GM19438 (cell line): Measurements from ENCODE around the gene LRIT3.
"Not testable (repeated sequence)": the region's sequence is repeated elsewhere in the genome, so short reads cannot be mapped to it uniquely, and the experiment has no call there.

Experiments
- ATAC-seq: cut with Tn5 transposase; IDR thresholded peaks from one replicate; pipeline ENCODE4 v1.9.1; 2021; ENCODE audit warnings: low read depth; ENCODE audit not compliant: unreplicated experiment

Gene LRIT3

DNA sequence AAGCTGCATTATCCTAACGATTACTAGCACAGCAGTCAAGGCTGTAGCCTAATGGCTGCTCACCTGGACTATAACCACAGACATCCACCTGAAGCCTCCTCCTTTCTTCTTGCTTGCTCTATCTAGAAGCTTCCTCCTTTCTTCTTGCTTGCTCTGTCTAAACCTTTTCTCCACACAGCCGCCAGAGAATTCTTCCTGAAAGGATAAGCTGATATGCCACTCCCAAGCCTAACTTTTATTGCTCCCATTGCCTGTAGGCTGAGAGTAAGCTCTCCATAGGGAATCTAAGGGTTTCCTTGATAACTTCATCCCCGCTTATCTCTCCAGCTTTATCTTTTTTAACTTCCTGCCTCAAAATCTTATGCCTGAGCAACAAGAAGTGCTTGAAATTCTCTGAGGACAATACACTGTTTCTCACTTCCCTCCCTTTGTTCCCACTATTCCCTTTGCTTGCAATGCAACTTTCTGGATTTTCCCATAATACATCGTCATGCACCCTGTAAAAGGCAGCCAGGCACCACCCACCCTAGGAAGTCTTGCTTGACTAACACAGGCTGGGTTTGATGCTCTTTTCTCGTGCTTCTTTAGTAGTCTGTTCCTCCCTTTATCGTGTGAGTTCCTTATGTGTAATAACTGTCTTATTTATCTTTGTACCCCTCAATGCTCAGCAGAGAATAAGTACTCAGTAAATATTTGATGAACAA is 1.4 kb upstream of the LRIT3 start:
- ATAC-seq: no peak

DNA sequence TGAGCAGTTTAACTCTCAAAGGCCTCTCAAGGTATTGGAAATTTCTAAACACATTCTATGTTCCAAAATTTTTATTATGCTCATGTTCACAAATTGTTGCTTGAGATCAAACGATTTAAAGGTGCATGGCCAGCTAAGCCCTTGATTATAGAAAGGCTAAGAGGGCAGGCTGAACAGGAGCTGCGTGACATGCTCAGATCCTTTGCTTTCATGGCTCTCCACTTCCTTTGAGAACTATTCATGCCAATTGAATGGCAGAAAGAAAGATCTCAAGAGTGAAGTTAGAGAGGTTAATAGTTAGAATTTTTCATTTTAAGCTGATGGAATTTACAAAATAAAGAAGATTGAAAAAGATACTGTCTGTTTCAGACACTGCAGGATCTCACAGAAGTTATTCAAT is 594 bp downstream of the LRIT3 start:
- ATAC-seq: no peak

DNA sequence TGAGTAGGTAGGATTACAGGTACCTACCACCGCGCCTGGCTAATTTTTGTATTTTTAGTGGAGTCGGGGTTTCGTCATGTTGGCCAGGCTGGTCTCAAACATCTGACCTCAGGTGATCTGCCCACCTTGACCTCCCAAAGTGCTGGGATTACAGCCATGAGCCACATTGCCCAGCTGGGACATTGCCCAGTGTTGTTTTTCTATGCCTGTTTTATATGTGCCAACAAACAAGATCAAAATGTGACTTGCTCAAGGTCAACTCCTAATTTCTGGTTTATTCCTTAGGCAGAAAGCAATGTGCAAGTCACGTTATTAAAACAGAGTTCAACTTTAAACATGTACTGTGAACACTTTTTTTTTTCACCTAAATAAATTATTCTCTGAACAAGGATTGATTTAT is 2.7 kb downstream of the LRIT3 start:
- no peak for ATAC-seq

DNA sequence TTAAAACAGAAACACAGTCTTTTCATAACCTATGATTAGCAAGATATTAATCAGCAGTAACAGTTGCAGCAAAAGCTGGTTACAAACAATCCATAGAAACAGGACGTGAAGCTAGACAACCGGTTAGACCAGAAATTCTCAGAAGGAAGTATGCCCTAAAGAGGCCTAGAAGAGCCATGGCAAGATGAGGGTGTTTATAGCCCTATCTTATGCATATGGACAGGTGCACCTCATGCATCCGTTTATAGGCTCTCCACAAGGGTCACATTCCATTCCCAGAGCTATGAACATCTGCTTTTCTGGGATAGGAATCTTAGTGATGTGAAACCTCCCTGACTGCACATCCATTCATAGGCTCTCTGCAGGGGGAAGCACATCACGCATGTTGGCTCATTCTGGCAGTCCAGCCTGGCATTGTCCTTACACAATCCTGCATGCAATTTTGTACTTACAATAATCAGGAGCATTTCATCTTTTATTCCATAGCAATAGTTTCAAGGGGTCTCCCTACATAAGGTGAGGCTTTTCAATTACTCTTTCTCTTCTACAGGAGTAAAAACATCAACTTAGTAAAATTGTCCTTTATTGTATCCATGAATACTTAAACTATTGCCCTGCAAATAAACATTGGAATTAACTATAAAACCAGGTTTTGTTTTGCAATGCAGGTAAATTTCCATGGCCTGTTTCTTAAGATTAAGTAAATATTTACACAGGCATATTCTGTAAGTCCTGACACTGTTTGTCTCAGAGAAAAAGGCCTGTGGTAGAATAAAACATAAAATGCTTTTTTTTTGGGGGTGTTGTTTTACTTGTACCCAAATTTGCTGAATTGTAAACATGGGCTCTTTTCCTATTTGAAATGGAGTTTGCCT is 11.8 kb downstream of the LRIT3 start:
- ATAC-seq: not testable (repeated sequence)

DNA sequence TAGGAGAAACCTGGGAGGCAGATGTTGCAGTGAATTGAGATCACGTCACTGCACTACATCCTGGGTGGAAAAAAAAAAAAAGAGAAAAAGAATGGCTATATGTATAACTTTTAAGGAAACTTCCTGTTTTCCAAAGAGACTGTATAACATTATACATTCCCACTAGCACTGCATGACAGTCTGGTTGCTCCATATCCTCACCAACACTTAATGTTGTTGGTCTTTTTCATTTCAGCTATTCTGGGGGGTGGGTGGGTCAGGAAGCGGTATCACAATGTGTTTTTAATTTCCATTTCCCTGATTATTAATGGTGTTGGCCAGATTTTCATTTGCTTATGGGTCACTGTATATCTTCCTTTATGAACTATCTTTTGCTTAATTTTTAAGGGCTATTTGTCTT is 13.4 kb downstream of the LRIT3 start:
- no peak for ATAC-seq

DNA sequence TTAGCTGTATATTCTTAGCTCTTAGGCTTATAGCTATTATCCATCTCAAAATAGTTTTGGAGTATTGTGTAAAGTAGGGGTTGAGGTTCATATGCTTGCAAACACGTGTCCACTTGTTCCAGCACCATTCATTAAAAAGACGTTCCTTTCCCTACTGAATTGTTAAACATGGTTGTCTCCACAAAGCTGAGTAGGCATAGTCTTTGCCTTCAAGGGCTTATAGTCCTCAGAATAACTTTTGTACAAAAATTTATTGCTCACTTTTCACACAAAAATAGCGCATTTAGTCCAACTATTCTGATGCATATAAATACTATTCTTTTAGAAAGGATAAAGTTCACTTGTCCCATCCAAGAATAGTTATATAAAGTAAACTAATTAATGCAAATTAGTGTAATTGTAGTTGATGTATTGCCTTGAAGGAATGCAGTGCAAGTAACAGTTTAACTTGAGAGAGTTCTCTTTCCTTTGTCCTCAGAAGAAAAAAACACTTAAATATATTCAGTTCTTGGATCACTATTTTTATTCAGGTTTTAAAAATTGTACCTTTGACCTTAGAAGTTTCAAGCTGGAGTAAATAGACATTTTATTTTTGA is 14.1 kb downstream of the LRIT3 start:
- ATAC-seq: no peak

DNA sequence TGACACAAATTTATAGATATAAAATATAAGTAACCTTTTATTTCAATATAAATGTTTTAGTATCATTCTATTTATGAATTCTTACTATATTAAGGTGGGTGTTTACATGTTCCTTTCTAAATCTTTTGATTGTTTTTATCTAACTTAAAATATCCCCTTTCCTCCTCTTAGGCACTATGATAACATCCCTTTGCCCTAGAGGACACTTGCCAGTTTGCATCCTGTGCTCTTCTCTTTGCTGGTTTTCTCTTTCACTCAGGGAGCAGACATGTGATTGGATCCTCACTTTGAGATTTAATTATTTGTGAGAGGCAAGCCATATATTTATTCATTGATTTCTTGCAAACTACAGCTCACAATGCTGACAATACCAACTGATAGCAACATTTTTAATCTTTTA is 16.2 kb downstream of the LRIT3 start:
- ATAC-seq: no peak

DNA sequence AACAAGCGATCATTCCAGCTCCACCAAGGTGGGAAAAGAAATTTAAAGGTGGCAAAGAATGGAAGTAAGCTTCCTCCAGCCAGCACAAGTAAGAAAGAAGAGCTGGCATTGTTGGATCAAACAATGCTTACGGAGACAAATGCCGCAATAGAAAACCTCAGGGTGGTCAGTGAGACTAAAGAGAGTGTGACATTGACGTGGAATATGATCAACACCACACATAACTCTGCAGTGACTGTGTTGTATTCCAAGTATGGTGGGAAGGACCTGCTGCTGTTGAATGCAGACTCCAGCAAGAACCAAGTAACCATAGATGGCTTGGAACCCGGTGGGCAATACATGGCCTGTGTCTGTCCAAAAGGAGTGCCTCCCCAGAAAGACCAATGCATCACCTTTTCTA is 22.2 kb downstream of the LRIT3 start:
- no peak for ATAC-seq

DNA sequence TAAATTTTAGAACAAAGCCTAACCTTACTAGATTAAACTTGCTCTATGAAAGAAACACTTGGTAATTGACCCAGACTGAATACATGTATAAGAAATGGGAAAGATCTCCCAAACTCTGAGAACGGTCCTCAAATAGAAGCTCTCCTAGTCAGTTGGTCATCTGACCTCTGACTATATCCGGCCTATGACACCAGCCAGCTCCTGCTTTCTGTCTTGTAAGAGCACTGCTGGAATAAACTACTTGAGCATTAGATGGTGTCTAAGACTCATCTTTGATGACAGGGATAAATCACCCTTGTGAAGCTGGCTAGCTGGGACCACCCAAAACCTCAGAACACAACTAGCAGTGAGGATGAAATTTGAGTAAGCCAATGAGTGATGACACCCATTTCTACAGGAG is 24.2 kb downstream of the LRIT3 start:
- ATAC-seq: no peak

DNA sequence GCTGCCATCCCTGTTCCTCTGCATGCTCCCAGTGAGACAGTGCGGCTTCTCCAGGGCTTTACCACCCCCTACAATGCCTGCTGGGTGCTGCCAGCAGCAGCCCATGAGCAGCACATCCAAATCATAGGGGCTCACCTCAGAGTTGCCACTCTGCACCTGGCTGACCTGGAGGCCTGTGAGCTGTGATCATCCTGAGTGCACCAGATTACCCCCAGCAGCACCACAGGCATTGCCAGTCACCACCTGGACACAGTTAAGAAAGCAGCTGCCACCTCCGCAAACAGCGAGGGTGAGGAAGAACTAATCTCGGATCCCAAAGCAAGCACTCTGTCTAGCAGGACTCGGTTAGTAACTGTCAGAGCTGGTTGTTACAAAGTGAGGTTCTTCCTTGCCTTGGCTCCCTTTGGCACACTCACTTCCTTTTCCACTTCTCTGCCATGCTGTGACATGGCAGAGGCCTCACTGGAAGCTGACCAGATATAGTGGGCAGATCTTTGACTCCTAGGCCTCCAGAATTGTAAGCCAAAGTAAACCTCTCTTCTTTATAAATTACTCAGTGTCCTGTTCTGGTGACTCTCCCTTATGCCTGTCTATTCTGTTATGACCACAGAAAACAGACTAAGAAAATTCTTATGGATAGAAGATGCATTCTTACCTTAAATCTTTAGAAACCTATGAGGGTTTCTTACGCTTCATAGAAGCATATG is 25.2 kb downstream of the LRIT3 start:
- ATAC-seq: no peak

DNA sequence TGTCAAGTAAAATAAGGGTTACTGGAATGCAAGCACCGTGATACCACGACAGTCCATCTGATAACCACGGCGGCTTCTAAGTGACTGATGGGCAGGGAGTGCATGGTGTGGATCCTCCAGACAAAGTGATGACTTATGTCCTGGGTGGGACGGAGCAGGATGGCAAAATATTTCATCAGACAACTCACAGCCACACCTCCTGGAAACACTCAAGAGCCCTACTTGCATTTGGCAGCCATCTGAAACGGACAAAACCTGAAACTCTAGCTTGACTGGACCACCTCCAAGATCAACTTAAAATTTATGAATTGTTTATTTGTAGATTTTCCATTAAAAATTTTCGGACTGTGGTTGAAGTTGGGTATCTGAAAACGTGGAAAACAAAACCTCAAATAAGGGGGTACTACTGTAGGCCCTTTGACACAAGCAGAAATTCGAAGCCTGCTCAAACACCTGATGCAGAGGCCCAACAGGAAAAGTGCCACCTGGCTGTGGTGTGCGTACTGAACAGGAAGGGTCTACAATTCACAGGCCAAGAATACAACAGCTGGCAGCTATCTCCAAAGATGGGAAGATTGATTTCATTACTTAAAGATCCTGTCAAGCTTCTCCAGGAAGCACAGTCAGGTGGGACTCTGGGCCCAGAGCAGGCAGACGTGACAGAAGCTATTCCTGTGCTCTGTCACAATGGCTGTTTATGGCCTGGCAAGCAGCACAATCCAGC is 26.0 kb downstream of the LRIT3 start:
- no peak for ATAC-seq

DNA sequence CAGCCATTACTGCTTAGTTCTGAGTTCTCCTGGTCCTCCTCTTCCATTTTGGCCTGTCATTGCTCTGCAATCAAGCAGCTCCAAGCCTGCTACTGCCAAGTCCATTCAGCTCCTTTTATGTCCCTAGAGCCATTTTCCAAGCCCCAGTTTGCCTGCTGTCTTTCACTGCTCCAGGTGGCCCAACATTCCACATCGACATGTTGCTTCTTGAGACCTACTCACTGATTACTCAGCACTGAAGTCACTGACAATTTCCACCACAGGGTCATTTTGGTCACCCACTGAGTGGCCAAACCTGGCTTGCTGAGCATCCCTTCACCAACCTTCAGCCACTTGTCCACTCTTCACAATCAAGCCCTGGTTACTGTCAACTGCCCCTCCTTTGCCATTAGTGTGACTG is 27.2 kb downstream of the LRIT3 start:
- ATAC-seq: no peak

DNA sequence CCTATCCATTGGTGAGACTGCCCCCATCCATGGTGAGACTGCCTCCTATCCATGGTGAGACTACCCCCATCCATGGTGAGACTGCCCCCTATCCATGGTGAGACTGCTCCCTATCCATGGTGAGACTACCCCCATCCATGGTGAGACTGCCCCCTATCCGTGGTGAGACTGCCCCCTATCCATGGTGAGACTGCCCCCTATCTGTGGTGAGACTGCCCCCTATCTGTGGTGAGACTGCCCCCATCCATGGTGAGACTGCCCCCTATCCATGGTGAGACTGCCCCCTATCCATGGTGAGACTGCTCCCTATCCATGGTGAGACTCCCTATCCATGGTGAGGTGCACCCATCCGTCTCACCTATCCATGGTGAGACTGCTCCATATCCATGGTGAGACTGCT is 27.6 kb downstream of the LRIT3 start:
- not testable (repeated sequence) for ATAC-seq

DNA sequence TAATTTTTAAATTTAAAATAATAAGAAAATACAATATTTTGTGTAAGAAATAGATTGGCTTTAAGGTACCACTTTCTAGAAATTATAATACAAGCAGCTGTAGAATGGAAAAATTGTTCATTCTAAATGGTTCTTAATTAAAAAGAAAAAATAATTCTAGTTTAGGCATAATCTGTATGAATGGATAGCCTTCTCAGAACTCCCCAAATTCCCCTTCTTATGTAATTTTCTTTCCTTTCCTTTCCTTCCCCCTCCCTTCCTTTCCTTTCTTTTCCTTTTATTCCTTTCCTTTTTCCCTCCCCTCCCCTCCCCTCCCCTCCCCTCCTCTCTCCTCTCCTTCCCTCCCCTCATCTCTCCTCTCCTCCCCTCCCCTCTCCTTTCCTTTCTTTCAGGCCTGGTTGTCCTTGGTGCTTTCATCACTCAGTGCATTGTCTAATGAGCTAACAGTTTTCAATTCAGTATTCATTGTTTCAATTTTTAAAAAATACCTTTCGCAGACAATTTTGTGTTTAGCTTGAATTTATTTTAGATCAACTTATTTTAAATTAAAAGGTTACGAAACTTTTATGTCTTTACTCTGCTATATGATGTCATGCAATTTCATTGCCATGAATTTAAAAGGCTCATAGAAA is 28.8 kb downstream of the LRIT3 start:
- ATAC-seq: no peak

DNA sequence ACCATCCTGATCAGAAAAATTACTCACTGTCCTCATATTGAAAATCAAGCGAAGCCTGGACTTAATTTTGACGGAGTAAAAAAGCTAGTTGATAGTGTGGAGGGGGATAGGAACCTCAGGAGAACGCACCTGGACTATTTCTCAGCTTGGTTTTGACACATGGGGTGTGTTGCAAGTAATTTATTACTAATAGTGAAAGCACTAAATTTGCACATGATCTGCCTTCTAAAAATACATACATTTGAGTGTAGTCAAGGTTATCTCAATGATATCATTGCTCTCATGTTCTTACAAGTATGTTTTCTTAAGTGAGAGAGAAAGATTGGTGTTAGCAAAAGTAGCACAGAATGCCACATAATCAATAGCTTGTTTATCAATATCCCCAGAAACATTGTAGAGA is 29.5 kb downstream of the LRIT3 start:
- ATAC-seq: peak; percentile 78

DNA sequence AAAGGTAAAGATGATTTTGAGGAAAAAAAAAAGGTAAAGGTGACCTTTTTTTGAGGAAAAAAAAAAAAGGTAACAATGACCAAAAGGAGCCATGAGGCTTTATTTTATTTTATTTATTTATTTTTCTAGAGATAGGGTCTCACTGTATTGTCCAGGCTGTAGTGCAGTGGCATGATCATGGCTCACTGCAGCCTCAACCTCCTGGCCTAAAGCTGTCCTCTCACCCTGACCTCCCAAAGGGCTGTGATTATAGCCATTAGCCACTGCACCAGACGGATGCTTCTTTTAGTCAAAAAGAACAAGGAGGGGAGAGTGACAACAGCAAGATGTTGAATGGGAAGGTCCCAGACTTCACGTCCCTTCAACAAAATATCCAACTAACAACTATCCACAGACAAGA is 30.4 kb downstream of the LRIT3 start:
- ATAC-seq: no peak

DNA sequence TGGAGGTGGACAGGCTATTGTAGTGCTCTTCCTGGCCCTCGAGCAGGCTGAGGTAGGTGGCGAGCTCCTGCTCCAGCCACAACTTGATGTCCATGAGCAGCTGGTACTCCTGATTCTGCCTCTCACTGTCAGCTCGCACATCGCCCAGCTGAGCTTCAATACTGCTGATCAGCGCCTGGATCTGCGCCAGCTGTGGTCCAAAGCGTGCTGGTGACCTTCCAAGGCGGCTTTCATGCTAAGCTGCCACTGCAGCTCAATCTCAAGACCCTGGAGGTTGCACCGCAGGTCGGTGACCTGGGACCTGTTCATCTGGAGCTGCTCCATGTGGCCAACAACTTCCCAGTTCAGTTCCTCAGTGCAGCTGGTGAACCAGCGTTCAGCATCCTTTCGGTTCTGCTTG is 31.2 kb downstream of the LRIT3 start:
- no peak for ATAC-seq

DNA sequence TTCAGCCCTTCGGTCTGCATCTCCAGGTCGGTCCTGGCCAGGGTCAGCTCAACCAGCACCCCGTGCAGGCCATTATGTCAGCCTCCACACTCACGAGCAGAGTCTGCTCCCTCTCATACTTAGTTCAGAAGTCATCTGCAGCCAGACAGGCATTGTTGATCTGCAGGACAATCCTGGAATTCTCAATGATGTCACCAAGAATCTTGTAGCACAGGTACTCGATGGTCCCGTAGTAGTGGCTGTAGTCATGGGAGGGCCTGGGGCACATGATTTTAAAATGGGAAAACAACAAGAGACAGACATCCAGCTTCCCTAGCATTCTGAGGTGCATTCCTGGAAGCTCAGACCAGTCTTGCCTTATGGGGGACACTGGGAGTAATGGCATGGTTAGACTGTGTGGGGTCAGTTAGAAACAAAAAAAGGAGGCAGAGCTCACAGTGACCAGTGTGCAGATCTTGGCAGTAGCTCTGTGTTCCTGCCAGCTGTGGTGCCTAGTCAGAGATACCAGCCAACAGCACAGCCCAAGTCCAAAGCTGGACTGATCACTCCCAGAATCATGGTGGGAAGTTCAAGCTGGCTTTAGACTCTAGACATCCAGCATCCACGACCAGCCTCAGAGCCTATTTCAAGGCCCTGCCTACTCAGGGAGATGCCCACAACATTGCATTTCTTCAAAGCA is 31.9 kb downstream of the LRIT3 start:
- ATAC-seq: no peak

DNA sequence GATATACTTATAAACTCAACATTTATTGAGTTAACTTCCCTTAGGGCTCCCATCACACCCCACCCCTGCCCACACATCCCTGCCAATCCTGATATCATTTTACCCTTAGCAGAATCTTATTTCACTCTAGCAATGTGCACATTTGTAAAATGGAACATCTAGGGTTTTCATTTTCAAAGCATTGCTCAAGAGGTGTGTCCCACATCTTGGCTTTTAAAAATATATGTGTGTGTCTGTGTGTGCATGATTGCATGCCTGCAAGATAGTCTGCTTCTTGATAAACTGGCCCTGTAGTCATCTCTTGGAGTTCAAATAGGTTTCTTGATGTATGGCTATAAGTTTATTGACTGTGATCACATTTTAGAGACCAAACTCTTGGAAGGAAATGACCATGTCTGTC is 38.4 kb downstream of the LRIT3 start:
- ATAC-seq: no peak
